GM18868 (cell line): Measurements from ENCODE around the gene RAB3C.

Experiments
- ATAC-seq: cut with Tn5 transposase; IDR thresholded peaks from one replicate; pipeline ENCODE4 v1.9.1; 2021; ENCODE audit warnings: mild to moderate bottlenecking, moderate library complexity; ENCODE audit not compliant: unreplicated experiment

Gene RAB3C

DNA sequence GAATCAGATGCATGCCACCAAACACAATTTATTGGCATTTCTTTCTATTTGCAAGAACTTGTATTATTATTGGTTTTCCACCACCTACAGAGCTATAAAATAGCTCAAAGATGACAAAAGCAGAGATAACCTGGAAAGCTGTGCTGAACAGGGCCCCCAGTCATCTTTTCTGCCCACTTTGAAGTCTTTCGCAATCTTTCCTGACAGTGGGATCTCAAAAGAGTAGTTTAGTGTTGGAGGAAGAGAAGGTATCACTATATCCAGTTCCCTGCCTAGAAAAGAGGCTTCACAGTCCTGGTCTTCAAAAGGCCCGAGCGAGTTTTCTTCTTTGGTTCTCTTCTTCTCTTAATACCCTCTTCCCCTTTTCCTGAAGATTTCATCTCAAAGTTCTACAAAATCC, 231.0 kb downstream of the RAB3C start:
- no peak for ATAC-seq

DNA sequence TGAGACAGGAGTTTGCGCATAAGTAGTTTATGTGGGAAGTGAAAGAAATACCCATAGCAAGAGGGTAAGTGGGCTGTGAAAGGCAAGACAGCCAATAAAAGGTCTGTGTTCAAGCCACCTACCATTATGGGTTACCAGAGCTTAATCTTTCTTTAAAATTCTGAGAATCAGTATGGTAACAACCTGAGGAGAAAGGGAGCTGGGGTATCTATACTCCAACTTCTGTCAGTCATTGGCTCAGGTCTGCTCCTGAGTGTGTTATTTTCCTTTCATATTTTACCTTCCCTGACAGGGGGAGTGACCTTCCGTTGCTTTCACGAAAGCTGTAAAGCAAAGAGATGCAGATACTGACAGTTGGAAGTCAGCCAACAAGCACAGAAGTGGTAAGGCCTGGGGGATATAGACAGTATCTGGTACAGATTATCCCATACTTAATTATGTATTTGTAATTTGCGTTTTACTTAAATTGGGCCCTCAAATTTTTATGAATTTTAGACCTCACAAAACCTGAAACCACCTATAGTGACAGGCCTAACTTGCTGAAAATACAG, 233.4 kb downstream of the RAB3C start:
- ATAC-seq, result no peak

DNA sequence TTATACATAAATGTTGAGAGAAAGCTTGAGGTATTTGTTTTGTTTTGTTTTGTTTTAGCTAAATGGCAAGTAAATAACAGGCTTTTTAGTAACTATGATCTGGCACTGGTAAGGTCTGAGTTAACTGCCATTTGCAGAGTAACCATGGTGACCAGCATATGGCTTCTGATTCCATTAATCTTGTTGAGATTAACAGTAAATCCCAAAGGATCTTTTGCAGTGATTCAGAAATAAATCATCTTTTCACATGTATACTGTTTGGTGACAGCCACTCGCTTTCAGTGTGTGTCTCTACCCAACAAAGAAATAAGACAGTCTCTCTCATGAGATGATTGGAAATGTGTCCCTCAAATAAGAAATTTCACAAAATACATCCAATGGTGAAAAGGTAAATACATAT, 235.6 kb downstream of the RAB3C start:
- ATAC-seq, result no peak

DNA sequence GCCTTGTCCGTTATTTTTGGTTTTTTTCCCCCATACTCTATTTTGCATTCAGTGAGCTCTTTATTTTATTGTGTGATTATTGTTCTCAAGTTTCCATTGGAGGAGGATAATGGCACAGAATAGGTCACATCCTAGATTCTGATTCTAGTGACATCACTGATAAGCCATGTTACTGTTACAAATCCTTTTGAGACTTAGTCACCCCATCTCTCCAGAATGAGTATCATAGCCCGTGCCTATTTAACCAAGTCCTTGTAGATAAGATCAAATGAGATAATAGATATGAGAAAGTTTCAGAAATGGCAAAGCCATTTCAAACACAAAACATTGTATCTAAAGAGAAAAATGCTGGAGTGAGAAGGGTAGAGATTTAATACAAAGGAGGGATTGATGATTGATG, 242.6 kb downstream of the RAB3C start:
- ATAC-seq, result no peak

DNA sequence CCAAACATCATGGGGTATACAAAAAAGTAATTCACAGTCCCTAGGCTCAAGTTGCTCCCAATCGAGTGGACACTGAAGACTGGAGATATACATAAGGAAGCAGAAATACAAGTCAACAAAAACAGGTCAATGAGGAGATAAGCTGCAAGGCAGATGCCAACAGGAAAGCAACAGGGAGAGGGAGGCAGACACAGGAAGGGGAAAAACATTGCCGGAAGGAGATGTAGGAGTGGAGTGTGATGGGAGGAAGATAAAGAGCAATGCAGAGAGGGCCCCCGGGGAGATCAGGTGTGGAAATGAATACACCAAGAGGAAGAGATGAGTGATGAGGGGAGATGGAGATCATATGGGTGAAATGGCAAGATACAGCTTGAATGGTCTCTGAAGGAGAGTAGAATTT, 243.0 kb downstream of the RAB3C start:
- no peak for ATAC-seq

DNA sequence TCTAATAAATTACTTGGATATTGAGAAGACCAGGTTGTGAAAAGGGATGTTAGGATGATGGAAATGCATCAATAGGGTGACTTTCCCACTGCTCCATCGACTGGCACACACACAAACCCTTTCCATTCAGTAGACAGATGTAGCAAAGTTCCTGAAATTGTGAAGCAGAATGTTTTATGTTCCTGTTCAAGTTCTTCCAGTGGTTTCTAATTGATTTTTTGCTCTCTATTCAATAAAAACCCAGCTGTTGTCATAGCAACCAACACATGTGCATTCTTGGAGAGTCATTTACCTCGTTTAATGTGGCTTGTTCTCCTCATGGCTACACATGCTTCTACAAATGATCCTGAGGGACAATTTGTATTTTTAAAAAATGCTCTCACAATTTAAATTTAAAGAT, 244.6 kb downstream of the RAB3C start:
- no peak for ATAC-seq

DNA sequence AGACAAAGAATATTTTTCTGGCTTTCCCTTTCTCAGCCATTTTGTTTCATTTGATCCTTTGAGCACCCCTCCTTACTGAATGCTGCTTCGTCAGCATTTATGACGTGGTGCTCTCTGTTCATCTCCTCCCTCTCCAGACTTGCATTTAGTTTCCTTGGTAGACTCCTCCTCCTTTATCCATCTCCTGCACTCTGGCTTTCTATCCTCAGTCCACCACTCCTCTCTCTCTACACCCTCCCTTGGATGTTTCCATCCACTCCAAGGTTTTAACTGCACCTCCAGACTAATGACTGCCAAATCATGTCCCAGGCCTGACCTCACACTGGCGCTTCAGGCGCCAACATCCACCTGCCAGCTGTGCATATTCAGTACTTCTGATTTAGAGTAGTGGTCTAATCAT, 245.4 kb downstream of the RAB3C start:
- ATAC-seq, result no peak

DNA sequence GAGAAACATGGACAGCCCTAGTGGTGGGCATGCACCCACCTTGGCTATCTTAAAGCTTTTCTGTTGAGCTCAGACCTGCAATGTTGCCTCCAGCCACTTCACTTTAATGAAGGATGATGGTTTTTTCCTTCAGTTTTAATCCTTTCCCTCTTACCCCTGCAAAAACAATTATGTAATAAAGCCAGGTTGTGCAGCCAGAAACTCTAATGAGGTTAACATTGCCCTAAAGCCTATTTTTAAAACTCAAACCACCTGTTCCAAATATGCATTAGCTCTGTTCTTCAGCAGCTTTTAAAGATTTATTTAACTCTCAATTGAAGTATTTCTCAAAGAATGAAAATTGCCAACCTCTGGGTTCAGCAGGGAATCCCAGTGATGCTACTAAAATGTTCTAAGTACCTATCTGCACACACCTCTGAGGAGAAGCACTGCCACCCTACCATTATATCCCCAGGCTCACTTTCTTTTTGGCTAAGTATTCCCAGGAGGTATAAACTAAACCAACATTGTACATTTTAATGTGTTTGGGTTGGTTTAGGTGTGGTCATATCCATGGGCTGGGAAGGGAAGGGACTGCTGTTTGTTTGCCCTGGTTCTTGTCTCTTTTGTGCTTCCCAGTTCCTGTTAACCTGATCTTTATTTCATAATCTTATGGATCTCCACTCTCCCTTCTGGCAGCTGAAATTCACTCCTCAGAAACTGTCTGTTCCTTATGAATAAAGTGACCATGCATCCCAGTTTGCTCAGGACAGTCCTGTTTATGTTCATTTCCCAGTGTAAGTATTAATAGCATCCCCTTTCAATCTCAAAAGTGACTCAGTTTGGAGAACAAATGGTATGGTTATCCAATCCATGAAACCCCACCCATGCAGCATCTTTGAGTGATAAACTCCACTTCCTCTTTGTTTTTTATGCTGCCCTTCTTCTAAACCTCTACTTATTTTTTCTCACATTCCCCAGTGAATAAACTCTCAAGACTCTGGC, 251.7 kb downstream of the RAB3C start:
- ATAC-seq, result no peak

DNA sequence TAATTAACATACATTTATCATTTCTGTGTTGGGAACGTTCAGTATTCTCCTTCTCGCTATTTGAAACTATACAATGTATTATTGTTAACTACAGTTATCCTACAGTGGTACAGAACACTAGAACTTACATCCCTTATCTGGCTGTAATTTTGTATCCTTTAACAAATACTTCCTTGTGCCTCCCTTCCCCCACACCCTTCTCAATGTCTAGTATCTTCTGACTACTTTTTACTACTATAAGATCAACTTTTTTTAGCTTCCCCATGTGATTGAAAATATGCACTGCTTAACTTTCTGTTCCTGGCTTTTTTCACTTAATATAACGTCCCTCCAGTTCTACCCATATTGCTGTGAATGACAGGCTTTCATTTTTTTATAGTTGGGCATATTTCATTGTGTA, 253.5 kb downstream of the RAB3C start:
- no peak for ATAC-seq

DNA sequence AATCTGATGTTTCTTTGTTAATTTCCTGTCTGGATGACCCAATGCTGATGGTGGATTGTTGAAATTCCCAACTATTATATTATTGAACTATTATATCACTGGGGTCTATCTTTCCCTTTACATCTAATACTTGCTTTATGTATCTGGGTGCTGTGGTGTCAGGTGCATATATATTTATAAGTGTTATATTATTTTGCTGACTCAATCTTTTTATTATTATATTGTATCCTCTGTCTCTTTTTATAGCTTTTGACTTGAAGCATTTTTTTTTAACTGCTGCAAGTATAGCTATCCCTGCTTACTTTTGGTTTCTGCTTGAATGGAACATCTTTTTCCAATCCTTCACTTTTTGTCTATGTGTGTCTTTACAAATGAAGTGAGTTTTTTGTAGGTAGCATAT, 255.9 kb downstream of the RAB3C start:
- ATAC-seq, result no peak

DNA sequence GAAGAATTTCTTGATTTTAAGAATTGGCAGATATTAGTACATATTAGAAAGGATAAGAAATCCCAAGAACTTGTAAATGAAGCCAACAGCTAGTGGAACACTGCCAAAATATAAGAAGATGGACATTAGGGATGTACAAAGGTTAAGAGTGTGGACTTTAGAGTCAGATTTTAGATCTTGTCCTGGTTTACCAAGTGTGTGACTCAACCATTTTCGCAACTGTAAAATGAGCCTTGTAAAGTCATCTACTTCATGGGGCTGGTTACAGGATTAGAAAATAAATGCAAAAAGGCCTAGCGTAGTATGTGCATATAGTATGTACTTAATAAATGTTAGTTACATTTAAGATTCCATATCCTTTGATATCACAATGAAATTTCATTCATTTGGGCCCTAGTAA, 260.0 kb downstream of the RAB3C start:
- no peak for ATAC-seq

DNA sequence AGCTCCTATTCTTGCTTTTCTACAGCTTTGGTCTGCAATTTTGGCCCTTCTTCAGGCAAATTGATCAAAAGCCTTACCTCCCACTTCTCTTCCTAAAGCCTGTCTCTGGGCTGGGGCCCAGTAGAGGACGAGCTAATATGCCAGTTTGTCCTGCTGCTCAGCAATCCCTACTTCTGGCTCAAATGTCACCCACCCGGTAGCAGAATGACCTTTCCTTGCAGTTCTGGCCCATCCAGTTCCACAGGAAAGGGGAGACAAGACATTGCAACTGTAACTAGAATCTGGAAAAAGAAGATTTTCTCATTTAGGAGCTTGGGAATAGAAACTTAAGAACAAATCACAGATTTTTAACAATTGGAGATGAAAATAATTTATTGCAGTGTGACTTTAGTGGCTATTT, 261.5 kb downstream of the RAB3C start:
- ATAC-seq, result no peak

DNA sequence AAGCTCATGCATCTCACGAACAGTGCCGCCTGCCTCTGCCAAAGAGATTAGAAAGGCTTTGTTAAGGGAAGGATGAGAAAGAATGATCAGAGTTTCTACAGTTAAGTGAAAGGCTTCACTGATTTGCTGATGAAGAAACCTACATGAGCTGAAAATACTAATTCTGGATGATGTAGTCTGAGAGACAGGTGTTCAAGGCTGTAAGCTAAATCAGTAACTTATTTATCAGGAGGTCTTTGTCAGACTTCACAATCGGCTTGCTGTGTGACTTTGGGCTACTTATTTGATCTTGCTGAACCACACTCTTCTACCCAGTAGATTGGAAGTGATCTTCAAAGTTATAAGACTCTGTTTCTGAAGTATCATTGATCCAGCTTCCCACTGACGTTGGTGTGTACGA, 264.2 kb downstream of the RAB3C start:
- ATAC-seq, result no peak

DNA sequence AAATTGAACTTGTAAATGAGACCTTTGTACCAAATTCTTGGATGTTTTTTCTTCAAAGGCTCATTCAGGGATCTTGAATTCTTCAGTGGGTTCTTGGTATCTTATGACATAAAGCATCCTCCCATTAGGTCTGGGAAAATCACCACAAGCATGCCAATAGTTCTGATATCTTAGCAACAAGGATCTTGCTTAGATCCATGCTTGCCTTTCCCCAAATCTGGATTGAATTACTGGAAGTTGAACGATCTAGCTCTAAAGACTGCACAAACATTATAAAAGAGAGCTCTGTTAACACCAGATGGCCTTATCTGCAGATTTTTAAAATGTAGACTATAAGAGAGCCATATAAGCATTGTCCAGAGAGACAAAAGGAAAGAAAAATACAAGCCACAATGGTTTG, 266.3 kb downstream of the RAB3C start:
- no peak for ATAC-seq

DNA sequence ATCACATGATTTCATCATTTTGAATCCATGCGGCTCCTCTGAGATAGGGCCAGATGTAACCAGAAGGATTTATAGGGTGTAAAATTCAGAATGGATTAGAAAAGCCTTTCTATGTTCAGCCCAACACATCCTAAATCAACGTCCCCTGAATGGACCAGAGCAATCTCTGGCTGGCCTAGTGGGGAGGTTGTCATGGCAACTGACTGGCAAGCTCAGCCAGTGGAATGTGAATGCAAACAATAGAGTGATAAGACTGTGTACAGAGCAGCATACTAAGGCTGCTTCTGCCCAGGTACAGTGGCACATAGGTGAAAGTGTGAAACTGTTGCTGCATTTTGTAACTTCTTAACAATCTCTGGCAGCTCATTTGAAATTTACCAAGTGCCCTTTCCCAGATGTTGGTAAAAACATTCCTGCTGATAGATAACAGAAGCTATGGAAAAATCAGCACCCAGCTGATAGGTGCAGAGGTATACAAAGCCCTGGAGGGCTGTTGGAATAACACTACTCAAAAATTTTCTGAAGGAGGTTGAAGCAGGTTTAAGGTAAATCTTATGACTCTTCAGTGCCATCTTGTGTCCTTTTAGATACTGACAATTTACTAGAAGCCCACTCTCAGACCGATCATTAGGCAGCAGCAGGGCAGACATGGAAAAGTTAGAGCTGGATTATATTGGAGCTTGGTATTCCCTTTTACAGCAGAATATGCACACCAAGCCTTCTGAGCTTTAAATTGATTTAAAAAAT, 267.2 kb downstream of the RAB3C start:
- ATAC-seq, result peak; percentile 76

DNA sequence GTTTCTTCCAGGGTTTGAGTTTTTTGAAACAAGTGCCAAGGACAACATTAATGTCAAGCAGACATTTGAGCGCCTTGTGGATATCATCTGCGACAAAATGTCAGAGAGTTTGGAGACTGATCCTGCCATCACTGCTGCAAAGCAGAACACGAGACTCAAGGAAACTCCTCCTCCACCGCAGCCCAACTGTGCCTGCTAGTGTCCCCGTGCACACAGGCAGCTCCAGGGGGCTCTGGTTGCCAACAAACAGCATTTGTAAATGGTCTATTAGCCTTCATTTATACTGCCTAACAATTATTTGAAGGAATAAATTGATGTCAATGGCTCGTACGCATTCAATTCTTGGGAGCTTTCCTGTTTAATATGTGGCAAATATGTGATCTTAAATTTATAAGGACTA, 268.3 kb downstream of the RAB3C start:
- no peak for ATAC-seq

DNA sequence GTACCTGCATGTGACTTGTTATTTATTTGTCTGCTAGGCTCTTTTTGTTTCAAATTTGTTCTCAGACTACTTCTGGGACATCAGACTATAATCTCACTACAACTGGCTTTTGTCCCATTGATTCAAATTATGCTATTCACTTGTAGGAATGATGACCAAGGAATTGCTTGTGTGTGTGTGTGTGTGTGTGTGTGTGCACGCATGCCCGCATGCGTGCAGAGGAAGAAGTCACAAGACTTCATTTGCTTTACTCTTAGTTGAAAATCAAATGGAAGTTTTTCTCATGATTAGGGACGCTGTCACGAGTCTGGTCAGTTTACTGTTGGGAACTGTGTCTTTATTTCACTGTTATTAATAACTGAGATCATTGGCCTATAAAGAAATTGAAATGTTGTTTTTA, 268.7 kb downstream of the RAB3C start:
- no peak for ATAC-seq

DNA sequence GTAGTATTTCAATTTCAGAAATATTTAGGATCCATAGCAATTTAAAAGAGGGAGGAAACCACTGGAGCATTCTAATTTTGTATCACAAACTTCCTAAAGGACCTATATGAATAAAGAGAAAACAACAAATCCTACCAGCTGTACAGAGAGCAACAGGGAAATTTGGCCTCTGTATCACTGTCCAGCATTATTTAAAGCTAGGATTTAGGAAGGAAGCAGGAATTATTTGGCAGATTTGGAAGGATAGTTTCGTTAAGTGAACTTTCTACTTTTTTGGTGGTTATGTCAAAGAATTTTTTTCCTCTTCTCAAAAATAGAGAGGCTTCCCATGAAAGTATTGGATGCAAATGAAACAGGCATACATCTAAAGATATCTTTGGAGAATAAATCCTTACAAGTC, 269.7 kb downstream of the RAB3C start:
- no peak for ATAC-seq

DNA sequence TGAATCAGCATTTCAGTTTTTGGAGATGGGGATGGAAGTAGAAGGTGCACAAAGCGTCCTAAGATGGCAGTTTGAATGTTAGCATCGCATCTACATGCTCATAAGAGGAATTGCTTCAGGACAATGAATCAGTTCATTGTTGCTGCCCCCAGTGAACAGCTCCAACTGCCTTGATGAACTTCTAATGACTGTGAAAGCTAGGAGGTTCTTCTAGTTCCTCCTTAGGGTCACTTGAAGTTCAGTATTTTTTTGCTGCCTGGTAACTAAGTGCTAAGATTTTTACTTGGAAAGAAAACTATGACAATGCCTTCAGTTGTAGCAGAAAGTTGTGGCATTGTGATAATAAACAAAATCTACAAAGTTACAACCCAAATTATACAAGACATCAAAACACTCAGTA, 271.6 kb downstream of the RAB3C start:
- no peak for ATAC-seq

DNA sequence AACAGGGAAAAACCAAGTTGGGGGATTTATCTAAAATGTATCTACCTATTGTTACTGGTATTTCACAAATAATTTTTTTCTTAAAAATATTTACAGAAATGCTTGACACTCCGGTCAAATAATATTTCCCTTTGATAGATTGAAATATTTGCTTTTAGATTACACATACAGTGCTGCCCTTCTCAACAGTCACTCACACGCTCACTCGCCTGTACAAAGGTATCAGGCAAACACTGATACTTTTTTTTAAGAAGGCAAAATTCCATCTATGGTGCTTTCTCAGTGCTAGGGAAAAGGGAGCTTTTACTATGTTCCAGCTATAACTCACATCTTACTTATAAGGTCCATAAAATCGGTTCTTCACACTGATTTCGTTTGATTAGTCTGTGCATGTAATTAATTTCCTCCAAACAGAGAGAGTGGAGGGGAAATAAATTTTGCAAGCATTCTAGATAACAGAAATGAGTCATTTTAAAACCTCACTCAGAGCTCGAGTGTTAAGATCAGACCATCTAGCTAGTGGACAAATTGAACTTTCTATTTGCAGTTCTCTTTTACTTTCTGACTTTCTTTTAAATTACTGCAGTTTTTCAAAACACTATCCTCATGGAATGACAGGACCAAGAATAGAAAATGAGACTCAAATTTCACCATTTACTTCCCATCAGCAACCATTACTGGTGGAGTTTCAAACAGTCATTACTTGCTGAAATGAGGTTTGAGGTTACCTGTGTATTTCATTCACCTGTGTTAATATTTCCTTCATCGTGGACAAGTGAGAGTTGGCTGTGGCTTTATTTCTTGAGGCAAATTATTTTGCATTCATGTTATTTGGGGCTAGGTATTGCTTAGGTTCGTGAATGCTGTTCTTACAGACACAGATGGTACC, 273.2 kb downstream of the RAB3C start:
- peak; percentile 74 for ATAC-seq

DNA sequence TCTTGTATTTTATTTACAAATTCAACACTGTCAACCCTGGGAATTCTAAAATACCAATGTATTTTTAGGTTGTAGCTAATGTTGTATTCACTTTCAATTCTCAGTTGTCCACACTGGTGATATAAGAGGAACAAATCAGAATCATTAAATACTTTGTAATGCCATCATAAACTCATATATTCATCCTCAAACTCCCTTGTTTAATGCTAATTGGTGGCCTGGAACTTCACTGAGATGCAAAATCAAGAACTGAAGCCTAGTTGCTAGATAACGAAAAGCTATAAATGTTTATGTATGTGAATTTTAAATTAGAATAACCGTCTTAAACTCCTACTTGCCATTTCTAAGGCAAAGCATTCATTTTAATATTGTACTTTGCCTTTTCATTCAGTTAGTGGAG, 274.7 kb downstream of the RAB3C start:
- no peak for ATAC-seq
